Endothelial cell of umbilical vein (primary cell): ENCODE measurements around the gene MELTF. TPM values are rescaled to one million over a fixed set of nuclear protein-coding genes. Genes with fewer than 3 reads are reported as not detected.

Experiments
- BruUV-seq: library from RNA; stranded (reverse); fragments of 400-500 nt; replicated peaks from 2 replicates; lab custom pipeline; 2021; lab: Mats Ljungman, UMichigan
- CTCF ChIA-PET: fragments of 300-600, 350-600 bp; sonication (Branson Sonifier 250); formaldehyde crosslinking; loops from one replicate; lab custom pipeline; 2021; ENCODE audit warnings: antibody characterized with exemption, inconsistent platforms; lab: Charles Lee
- POLR2A ChIA-PET: fragments of 300-600, 350-600 bp; sonication (Branson Sonifier 250); formaldehyde crosslinking; loops from one replicate; lab custom pipeline; 2021; ENCODE audit warnings: antibody characterized with exemption, inconsistent platforms; lab: Charles Lee
- DNase-seq: peaks from one replicate; pipeline ENCODE4 v3.0.0-alpha.2; 2011; ENCODE audit warnings: low read depth, low spot score
- FAIRE-seq: peaks from 2 replicates; lab custom pipeline; 2011; peaks lifted over from hg19 to GRCh38; lab: Jason Lieb, UNC
- H2AFZ ChIP-seq: 2 replicates; pipeline ENCODE4 v1.6.0; 2012; ENCODE audit warnings: low read depth, low read length, control low read depth, inconsistent platforms
- H3K27ac ChIP-seq: 2 replicates; pipeline ENCODE4 v1.5.1; 2011; ENCODE audit warnings: low read depth, mild to moderate bottlenecking, control low read depth, low read length, moderate library complexity; ENCODE audit not compliant: insufficient read depth
- H3K27me3 ChIP-seq, 2 experiments: 2 replicates each; pipeline versions ENCODE4 v1.6.0 to v1.6.1; 2011; ENCODE audit warnings: low read length in 2 of 2, mixed read lengths in 1 of 2; ENCODE audit not compliant: control insufficient read depth in 2 of 2, insufficient read depth in 2 of 2
- H3K36me3 ChIP-seq, 2 experiments: 2 replicates in 1 of 2; 3 replicates in 1 of 2; pipeline ENCODE4 v1.5.1; 2011; ENCODE audit warnings: low read length in 2 of 2, mild to moderate bottlenecking in 1 of 2, moderate library complexity in 1 of 2; ENCODE audit not compliant: control insufficient read depth in 2 of 2, insufficient read depth in 2 of 2; ENCODE audit errors: extremely low read depth in 1 of 2
- H3K4me1 ChIP-seq: 3 replicates; pipeline ENCODE4 v1.5.1; 2011; ENCODE audit warnings: mild to moderate bottlenecking, low read length; ENCODE audit not compliant: control insufficient read depth, insufficient read depth; ENCODE audit errors: extremely low read depth
- H3K4me2 ChIP-seq: 2 replicates; pipeline ENCODE4 v1.6.1; 2011; ENCODE audit warnings: low read length, control low read depth, mixed read lengths; ENCODE audit not compliant: insufficient read depth
- H3K4me3 ChIP-seq, 3 experiments: fragments of 200-600 bp in 1 of 3; sonication (generic), shearing (Covaris generic) in 1 of 3; replicated peaks in 1 of 3; 2 replicates each; pipeline ENCODE4 v1.5.1; 2011 to 2016; ENCODE audit warnings: control low read depth in 3 of 3, low read length in 3 of 3, mild to moderate bottlenecking in 2 of 3, inconsistent platforms in 1 of 3, low read depth in 1 of 3, moderate library complexity in 1 of 3; ENCODE audit not compliant: insufficient read depth in 1 of 3
- H3K79me2 ChIP-seq: 2 replicates; pipeline ENCODE4 v1.6.0; 2012; ENCODE audit warnings: low read length, inconsistent platforms; ENCODE audit not compliant: control insufficient read depth, insufficient read depth
- H3K9ac ChIP-seq: replicated peaks from 2 replicates; pipeline ENCODE3; 2011; ENCODE audit warnings: low read length, control low read depth; ENCODE audit not compliant: insufficient read depth; ENCODE audit errors: extremely low read depth
- H3K9me1 ChIP-seq: replicated peaks from 3 replicates; pipeline ENCODE4 v1.6.0; 2011; ENCODE audit warnings: mild to moderate bottlenecking, low read length; ENCODE audit not compliant: control insufficient read depth, insufficient read depth; ENCODE audit errors: extremely low read depth
- H3K9me3 ChIP-seq: replicated peaks from 2 replicates; pipeline ENCODE4 v1.5.1; 2012; ENCODE audit warnings: low read length, inconsistent platforms; ENCODE audit not compliant: control insufficient read depth, insufficient read depth
- H4K20me1 ChIP-seq: replicated peaks from 2 replicates; pipeline ENCODE3; 2011; ENCODE audit warnings: mild to moderate bottlenecking, low read length; ENCODE audit not compliant: control insufficient read depth, insufficient read depth; ENCODE audit errors: extremely low read depth
- CTCF ChIP-seq, 2 donors: IDR thresholded peaks; 1 replicate in 1 of 2; 2 replicates in 1 of 2; pipeline ENCODE4 v1.5.1; 2011; ENCODE audit warnings: low read length in 2 of 2, mild to moderate bottlenecking in 2 of 2, moderate library complexity in 2 of 2, control low read depth in 1 of 2, inconsistent platforms in 1 of 2, low read depth in 1 of 2; ENCODE audit not compliant: insufficient read depth in 1 of 2; ENCODE audit errors: extremely low read depth in 1 of 2
- EZH2 ChIP-seq: IDR thresholded peaks from 2 replicates; pipeline ENCODE4 v1.6.1; 2012; ENCODE audit warnings: borderline replicate concordance, low read depth, mild to moderate bottlenecking, moderate library complexity, low read length, inconsistent platforms; ENCODE audit not compliant: severe bottlenecking
- FOS ChIP-seq: IDR thresholded peaks from 2 replicates; pipeline ENCODE4 v1.6.1; 2011; ENCODE audit warnings: mild to moderate bottlenecking, low read length, moderate library complexity, borderline replicate concordance; ENCODE audit not compliant: insufficient read depth
- GATA2 ChIP-seq: IDR thresholded peaks from 2 replicates; pipeline ENCODE4 v1.7.0; 2011; ENCODE audit warnings: low read depth, mild to moderate bottlenecking, moderate library complexity, mixed read lengths, low read length; ENCODE audit not compliant: insufficient read length, insufficient read depth
- JUN ChIP-seq: IDR thresholded peaks from 2 replicates; pipeline ENCODE4 v1.6.1; 2011; ENCODE audit warnings: borderline replicate concordance, low read depth; ENCODE audit not compliant: insufficient read length, insufficient read depth
- MAX ChIP-seq: IDR thresholded peaks from 2 replicates; pipeline ENCODE4 v1.6.1; 2011; ENCODE audit not compliant: insufficient read depth, insufficient read length
- MYC ChIP-seq: IDR thresholded peaks from one replicate; pipeline ENCODE4 v1.6.1; 2011; ENCODE audit warnings: mild to moderate bottlenecking, low read depth, low read length
- POLR2A ChIP-seq: IDR thresholded peaks from 2 replicates; pipeline ENCODE4 v1.6.1; 2012; ENCODE audit warnings: low read depth, mild to moderate bottlenecking, control low read depth, low read length
- POLR2AphosphoS5 ChIP-seq: IDR thresholded peaks from 2 replicates; pipeline ENCODE4 v1.6.1; 2012; ENCODE audit warnings: low read depth, mild to moderate bottlenecking, control low read depth, low read length, moderate library complexity; ENCODE audit not compliant: insufficient read depth
- dilution Hi-C: fragments of 300-500 bp; cut with MboI; formaldehyde crosslinking; loops from one replicate; pipeline ENCODE4 v1.15.0; 2019; ENCODE audit warnings: low sequenced_read_pairs; ENCODE audit not compliant: extremely low pct_ligation_motif_present
- intact Hi-C: fragments of 100-400 bp; cut with micrococcal nuclease; formaldehyde crosslinking; loops from one replicate; pipeline ENCODE4 v1.10.0; 2022
- polyA plus RNA-seq, 4 experiments: library from polyadenylated mRNA; depleted of rRNA in 3 of 4; stranded (reverse) in 3 of 4; unstranded in 1 of 4; fragments of >200 nt; gene quantifications; 2 replicates each; pipeline versions ENCODE4 v1.2.1 to v1.2.3, GENCODE V29; 2011 to 2012; ENCODE audit warnings: missing spikeins in 1 of 4
- total RNA-seq: library from RNA; stranded (reverse); gene quantifications from 2 replicates; pipeline ENCODE4 v1.2.3, GENCODE V29; 2021

MELTF gene
- total and polyA plus RNA-seq, 2 donors (not counting 3 experiments of a cell fraction or from before 2014, with no cell fraction given), result 0.59 to 2.3 TPM

GRCh38 chr3:197007953-197008352 lies 21.7 kb downstream of the MELTF start:
- no peak for FAIRE-seq
- no peaks in the 10 kb centered on the region for H4K20me1 ChIP-seq
- intact Hi-C loops, result loop anchor here (10.0 kb wide), 1 partner anchor 507 kb away; no protein-coding TSS in a partner anchor
- H3K27ac ChIP-seq, result no peak overlapping the region
- no peak for DNase-seq
- no peak overlapping the region for H2AFZ ChIP-seq
- no peaks in the 10 kb centered on the region for H3K9me3 ChIP-seq
- peaks cover 2% of the 10 kb centered on the region for H3K4me1 ChIP-seq
- ChIA-PET CTCF (no interaction called here), POLR2A (no interaction called here)
- TF ChIP-seq GATA2 (no peak), CTCF (IDR thresholded peaks at IDR 0.05; ENCODE audit: extremely low read depth in 1 of 2, insufficient read depth in 1 of 2, low read depth in 1 of 2, low read length in 2 of 2) (no peak), FOS (no peak), JUN (no peak), MAX (no peak), POLR2A (no peak), EZH2 (no peak), POLR2AphosphoS5 (no peak), MYC (no peak)
- H3K4me3 ChIP-seq, result no peak overlapping the region
- H3K79me2 ChIP-seq, result no peaks in the 10 kb centered on the region
- H3K9me1 ChIP-seq, result no peaks in the 10 kb centered on the region
- H3K36me3 ChIP-seq, result no peaks in the 10 kb centered on the region
- no peak overlapping the region for H3K4me2 ChIP-seq
- dilution Hi-C loops, result no loop called here
- BruUV-seq, result no TSS peak
- H3K9ac ChIP-seq, result no peak overlapping the region
- no peaks in the 10 kb centered on the region for H3K27me3 ChIP-seq
